Metanephros (tissue), 1 donor: ENCODE measurements around the gene NKPD1. TPM values are rescaled to one million over a fixed set of nuclear protein-coding genes. Genes with fewer than 3 reads are reported as not detected.

Experiments
- total RNA-seq: library from RNA; depleted of rRNA; stranded (reverse); fragments of >200 nt; gene quantifications from one replicate; pipeline ENCODE4 v1.2.3, GENCODE V29; 2014

Gene NKPD1, protein sequence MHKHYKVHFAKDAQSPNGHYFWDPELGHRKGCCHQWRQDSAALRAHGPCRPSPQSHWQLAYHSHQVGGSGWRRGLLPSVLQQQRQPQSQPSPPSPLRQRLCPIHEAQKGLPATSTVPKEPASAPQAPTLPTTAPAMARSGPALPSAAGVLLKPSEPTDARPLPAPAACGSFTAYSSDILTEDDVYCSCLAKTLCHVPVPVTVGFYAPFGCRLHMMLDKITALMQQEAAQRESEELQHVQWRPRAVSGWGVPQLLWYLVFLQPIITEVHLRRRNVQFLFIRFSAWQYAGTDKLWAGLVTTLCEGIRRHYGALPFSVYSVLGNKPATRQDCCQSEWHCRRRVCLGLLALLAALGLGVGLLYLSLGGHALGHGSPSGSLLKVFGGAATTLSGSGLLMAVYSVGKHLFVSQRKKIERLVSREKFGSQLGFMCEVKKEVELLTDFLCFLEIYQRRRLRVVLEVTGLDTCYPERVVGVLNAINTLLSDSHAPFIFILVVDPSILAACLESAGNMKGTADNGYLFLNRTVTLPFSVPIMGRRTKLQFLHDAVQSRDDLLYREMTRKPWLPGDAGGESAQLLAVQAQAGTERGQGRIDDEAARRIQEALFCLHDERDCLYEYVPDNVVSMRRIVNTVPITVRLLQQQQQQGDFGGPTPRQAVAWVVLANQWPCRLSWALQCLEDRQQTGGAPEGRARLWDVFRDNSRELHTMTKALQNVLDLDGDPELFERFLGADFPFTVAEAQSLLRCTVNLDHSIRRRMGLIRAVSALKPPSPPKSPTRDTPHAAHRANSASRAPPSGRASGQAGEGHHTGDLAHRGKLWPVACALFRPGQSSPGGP
- 0.12 TPM for total RNA-seq

DNA sequence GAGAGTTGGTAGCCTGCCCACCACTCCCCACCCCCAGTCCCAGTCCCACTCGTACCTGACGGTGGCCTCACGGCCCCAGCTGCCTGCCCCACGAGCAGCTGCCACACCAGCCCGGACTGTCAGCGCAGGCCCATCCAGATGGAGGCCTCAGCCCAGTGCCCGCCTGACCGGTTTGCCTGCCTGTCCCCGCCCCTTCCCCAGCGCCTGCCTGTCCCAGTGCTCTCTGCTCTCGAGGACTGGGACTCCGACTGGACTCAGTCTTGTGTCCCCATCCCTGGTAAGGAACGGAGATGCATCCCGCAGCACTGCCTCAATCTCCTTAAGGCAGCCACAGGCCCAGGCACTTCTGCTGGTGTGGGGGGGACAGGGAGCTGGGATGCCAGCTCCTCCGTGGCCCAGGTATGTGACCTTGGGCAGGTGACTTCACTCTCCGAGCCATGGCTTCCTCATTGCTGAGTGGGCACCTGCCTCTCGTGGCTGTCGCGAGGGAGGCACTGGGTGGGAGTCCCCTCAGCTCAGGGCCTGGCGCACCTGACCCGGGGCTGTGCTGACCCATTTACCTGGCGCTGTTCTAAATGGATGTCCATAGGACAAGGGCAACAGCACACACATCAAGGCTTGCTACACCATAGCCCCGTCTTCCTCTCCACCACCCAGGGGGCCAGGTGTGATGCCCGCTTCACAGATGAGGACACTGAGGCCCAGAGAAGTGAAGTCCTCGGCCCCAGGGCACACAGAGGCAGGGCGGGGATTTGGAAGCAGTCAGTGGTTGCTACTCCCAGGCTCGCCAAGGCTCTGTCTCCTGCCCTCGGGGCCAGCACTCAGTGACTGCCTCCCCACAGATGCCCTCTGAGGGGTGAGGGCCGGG is at the start of gene NKPD1:
Gene NKPD1 (minus strand): TSS at position 113 of the 868 bp plus-strand sequence. CDS start 832 bp downstream, outside the sequence.

DNA sequence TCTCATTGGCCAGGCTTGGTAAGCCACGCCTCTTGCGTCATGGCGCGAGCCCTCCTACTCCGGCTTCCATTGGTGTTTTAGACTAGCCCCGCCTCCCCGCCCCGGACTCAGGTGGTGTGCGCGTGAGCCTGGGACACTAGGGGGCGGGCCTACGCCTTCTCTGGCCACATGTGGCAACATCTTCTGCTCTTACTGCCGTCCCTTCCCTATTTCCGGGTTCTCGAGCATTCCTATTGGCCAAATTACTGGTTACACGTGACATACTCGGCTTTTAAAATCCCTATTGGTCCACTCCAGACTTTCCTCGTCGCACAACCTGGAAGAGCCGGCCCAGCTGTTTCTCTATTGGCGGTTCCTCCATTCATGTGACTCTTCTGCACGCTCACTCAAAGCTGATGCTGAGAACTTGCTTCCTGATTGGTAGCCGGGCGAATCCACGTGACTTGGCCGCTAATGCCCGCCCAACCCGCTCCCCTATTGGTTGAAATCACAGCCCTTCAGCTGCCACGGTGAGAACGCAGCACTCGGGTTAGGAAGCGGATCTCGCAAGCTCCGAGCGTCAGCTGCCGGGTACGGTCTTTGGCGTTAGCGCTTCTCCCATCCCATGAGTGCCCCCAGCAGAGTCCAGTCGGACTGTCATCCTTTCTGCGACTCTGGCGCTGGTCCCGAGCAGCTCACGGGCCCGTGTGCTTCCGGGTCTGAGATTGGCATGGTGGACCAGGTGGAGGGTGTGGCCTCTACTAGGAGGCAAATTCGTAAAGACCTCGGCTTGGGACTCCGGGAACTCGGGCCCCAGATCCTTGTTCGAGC is 17.7 kb upstream of the NKPD1 start, which contains the start of gene BLOC1S3:
Gene BLOC1S3 (plus strand): TSS at position 523 of the 810 bp plus-strand sequence. CDS start 513 bp downstream, outside the sequence.

DNA sequence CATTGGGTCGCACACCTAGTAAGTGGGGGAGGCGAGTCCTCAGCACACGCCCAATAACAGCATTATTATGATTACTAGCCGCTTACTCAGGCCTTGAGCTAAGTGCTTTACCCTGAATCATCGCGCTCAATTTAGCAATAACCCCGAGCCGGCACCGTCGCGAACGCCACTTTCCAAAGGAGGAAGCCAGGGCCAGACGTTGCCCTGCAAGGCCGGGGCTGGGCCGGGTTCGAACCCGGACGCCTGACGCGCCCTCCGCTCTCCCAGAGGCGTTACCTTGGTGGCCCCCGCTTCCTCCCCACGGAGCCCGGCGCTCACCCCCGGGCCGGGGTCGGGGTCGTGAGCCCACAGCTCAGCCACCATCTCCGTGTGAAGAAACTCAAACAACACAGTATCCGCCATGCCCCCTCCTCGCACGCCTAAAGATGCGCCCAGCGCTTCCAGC is 17.1 kb upstream of the NKPD1 start, which contains the start of gene TRAPPC6A:
Gene TRAPPC6A (minus strand): TSS at position 421 of the 445 bp plus-strand sequence. CDS start 19 bp downstream, at position 402.

Other genes starting within 250 kb of the NKPD1 start
- gene APOC1, start 246.4 kb downstream of the NKPD1 start, total RNA-seq = 3.5 TPM
- not detected for gene APOC4, start 218.7 kb downstream of the NKPD1 start, total RNA-seq
- 1.2 TPM for gene APOC2, start 214.9 kb downstream of the NKPD1 start, total RNA-seq
- gene CLPTM1, start 205.6 kb downstream of the NKPD1 start, total RNA-seq = 92.5 TPM
- gene RELB, start 159.5 kb downstream of the NKPD1 start, total RNA-seq = 14.4 TPM
- 30.4 TPM for gene CLASRP, start 121.9 kb downstream of the NKPD1 start, total RNA-seq
- gene ZNF296, start 84.5 kb downstream of the NKPD1 start, total RNA-seq = 0.58 TPM
- 12.2 TPM for gene GEMIN7, start 81.7 kb downstream of the NKPD1 start, total RNA-seq
- gene PPP1R37, start 67.8 kb downstream of the NKPD1 start, total RNA-seq = 34.4 TPM
- 23.9 TPM for gene TRAPPC6A, start 17.3 kb upstream of the NKPD1 start, total RNA-seq
- 6.9 TPM for gene BLOC1S3, start 17.8 kb upstream of the NKPD1 start, total RNA-seq
- gene EXOC3L2, start 84.4 kb upstream of the NKPD1 start, total RNA-seq = 27.9 TPM
- 29.3 TPM for gene MARK4, start 90.3 kb upstream of the NKPD1 start, total RNA-seq
- 1,004 TPM for gene CKM, start 161.9 kb upstream of the NKPD1 start, total RNA-seq
- gene KLC3, start 179.8 kb upstream of the NKPD1 start, total RNA-seq = 4.0 TPM
- 20.7 TPM for gene ERCC2, start 209.6 kb upstream of the NKPD1 start, total RNA-seq
- gene PPP1R13L, start 244.1 kb upstream of the NKPD1 start, total RNA-seq = 8.8 TPM
- 7.2 TPM for gene POLR1G, start 245.7 kb upstream of the NKPD1 start, total RNA-seq